Activated T-helper 9 cell treated with anti-CD3 and anti-CD28 coated beads, Interleukin-2, amount 50 U/mL, for 16 hours (primary cell): ENCODE data around the gene MYL11.

Experiments used
- DNase-seq: peaks from one replicate; pipeline ENCODE4 v3.0.0-alpha.2; 2020; ENCODE audit warnings: low read depth

The MYL11 gene

GRCh38 chr16:30421010-30421409 is 46.4 kb downstream of the MYL11 start:
- no peak for DNase-seq
